ENCODE data around the gene DGUOK. TPM values are rescaled to one million over a fixed set of nuclear protein-coding genes. Genes with fewer than 3 reads are reported as not detected.

DGUOK gene
- total RNA-seq, 1 experiment from 2014 or later, result 100 TPM

DNA sequence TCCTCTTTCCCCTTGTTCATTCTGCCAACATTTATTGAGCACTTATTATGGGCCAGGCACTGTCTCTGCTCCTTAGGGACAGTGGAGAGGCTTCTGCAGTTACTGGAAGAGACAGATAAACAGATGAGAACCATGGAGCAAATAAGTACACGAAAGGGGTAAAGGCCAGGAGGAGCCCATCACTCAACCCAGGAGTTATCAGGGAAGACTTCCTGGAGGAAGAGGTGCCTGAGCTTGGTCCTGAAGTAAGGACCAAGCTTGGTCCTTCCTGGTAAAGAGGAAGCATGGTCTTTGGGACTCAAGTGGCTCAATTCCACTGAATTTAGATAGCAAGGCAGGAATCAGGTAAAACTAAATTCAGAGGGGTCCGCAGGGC is 32.2 kb upstream of the DGUOK start:
- no peak for ATAC-seq
- Histone ChIP-seq H3K4me3 (replicated peaks in 1 of 2; ENCODE audit: low read depth in 1 of 2, low read length in 2 of 2) (no peak overlapping the region), H3K27me3 (ENCODE audit: insufficient read depth, low read length) (no peaks in the 10 kb centered on the region), H3K79me2 (ENCODE audit: insufficient read depth, low read length) (no peaks in the 10 kb centered on the region), H3K4me1 (ENCODE audit: control insufficient read depth in 1 of 2, insufficient read depth in 2 of 2, low read length in 2 of 2) (peaks cover 0 to 9% of the 10 kb centered on the region in 2 experiments; a peak in 1 of 4 replicates), H3K27ac (ENCODE audit: low read depth, low read length) (no peak overlapping the region), H3K36me3 (ENCODE audit: control insufficient read depth in 1 of 2, insufficient read depth in 2 of 2, low read length in 2 of 2) (no peaks in the 10 kb centered on the region), H3K9me3 (ENCODE audit: control insufficient read depth in 1 of 2, insufficient read depth in 1 of 2, low read depth in 1 of 2, low read length in 2 of 2) (no peaks in the 10 kb centered on the region), H3K4me2 (ENCODE audit: low read length) (no peak overlapping the region), H2AFZ (ENCODE audit: low read depth, low read length, poor library complexity, severe bottlenecking) (no peak overlapping the region), H3K9ac (ENCODE audit: low read length) (no peak overlapping the region), H4K20me1 (ENCODE audit: insufficient read depth) (no peaks in the 10 kb centered on the region), H3K9me2 (ENCODE audit: insufficient read depth) (no peaks in the 10 kb centered on the region)
- no peak for DNase-seq (ENCODE audit: low read depth, low spot score)
- ChIA-PET CTCF (no interaction called here), POLR2A (no interaction called here), RAD21 (ENCODE audit: low non-redundant PET in 1 of 2, low total read pairs in 2 of 2, uncharacterized antibody in 2 of 2, unreplicated experiment in 2 of 2) (no interaction called here)
- no peak for TF ChIP-seq JUND (IDR thresholded peaks at IDR 0.05)
- TF ChIP-seq POLR2A (IDR thresholded peaks at IDR 0.05; ENCODE audit: borderline replicate concordance, extremely low read depth, insufficient read depth, insufficient read length), result no peak
- TF ChIP-seq EGR1 (IDR thresholded peaks at IDR 0.05; ENCODE audit: low read depth), result no peak
- TF ChIP-seq, protein P1, sequence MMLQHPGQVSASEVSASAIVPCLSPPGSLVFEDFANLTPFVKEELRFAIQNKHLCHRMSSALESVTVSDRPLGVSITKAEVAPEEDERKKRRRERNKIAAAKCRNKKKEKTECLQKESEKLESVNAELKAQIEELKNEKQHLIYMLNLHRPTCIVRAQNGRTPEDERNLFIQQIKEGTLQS (IDR thresholded peaks at IDR 0.05), result no peak
- TF ChIP-seq TCF7L2 (IDR thresholded peaks at IDR 0.05; ENCODE audit: borderline replicate concordance, extremely low read depth, insufficient read depth, insufficient read length), result no peak
- no peak for TF ChIP-seq SIN3A (IDR thresholded peaks at IDR 0.05; ENCODE audit: low read depth)
- no peak for TF ChIP-seq EZH2 (IDR thresholded peaks at IDR 0.05)
- TF ChIP-seq RAD21 (IDR thresholded peaks at IDR 0.05; ENCODE audit: low read depth), result no peak
- no peak for TF ChIP-seq FOSL1 (IDR thresholded peaks at IDR 0.05; ENCODE audit: low read depth)
- no peak for TF ChIP-seq ZNF274 (IDR thresholded peaks at IDR 0.05; ENCODE audit: low read depth, low read length)
- no peak for TF ChIP-seq CBX3 (IDR thresholded peaks at IDR 0.05; ENCODE audit: low read depth)
- no peak for TF ChIP-seq SRF (IDR thresholded peaks at IDR 0.05; ENCODE audit: low read depth)
- no peak for TF ChIP-seq ELF1 (IDR thresholded peaks at IDR 0.05; ENCODE audit: borderline replicate concordance, low read depth)
- TF ChIP-seq, protein P2, sequence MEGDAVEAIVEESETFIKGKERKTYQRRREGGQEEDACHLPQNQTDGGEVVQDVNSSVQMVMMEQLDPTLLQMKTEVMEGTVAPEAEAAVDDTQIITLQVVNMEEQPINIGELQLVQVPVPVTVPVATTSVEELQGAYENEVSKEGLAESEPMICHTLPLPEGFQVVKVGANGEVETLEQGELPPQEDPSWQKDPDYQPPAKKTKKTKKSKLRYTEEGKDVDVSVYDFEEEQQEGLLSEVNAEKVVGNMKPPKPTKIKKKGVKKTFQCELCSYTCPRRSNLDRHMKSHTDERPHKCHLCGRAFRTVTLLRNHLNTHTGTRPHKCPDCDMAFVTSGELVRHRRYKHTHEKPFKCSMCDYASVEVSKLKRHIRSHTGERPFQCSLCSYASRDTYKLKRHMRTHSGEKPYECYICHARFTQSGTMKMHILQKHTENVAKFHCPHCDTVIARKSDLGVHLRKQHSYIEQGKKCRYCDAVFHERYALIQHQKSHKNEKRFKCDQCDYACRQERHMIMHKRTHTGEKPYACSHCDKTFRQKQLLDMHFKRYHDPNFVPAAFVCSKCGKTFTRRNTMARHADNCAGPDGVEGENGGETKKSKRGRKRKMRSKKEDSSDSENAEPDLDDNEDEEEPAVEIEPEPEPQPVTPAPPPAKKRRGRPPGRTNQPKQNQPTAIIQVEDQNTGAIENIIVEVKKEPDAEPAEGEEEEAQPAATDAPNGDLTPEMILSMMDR (IDR thresholded peaks at IDR 0.05 in 2 of 3, conservative IDR thresholded peaks at IDR 0.05 in 1 of 3; ENCODE audit: borderline replicate concordance in 1 of 3, insufficient read depth in 1 of 3, low read depth in 2 of 3, low read length in 2 of 3), result no peak
- TF ChIP-seq EZH2phosphoT487 (IDR thresholded peaks at IDR 0.05; ENCODE audit: borderline replicate concordance), result no peak
- no peak for TF ChIP-seq POLR2AphosphoS5 (IDR thresholded peaks at IDR 0.05; ENCODE audit: low read depth, low read length)
- TF ChIP-seq, protein P3, sequence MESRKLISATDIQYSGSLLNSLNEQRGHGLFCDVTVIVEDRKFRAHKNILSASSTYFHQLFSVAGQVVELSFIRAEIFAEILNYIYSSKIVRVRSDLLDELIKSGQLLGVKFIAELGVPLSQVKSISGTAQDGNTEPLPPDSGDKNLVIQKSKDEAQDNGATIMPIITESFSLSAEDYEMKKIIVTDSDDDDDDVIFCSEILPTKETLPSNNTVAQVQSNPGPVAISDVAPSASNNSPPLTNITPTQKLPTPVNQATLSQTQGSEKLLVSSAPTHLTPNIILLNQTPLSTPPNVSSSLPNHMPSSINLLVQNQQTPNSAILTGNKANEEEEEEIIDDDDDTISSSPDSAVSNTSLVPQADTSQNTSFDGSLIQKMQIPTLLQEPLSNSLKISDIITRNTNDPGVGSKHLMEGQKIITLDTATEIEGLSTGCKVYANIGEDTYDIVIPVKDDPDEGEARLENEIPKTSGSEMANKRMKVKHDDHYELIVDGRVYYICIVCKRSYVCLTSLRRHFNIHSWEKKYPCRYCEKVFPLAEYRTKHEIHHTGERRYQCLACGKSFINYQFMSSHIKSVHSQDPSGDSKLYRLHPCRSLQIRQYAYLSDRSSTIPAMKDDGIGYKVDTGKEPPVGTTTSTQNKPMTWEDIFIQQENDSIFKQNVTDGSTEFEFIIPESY (IDR thresholded peaks at IDR 0.05; ENCODE audit: extremely low read depth, insufficient replicate concordance, low read length), result no peak
- TF ChIP-seq ZFX (IDR thresholded peaks at IDR 0.05), result no peak
- no peak for TF ChIP-seq SP1 (IDR thresholded peaks at IDR 0.05; ENCODE audit: low read depth)
- TF ChIP-seq YY1 (IDR thresholded peaks at IDR 0.05; ENCODE audit: extremely low read depth, insufficient replicate concordance, low read depth, low read length), result no peak
- intact Hi-C loops (cut with micrococcal nuclease), result no loop called here
- BruUV-seq (replicated peaks), result no TSS peak

Data from HCT116 (cell line).